Progenitor cell of endocrine pancreas (in vitro differentiated cells): Measurements from ENCODE around the gene DAND5. TPM values are rescaled to one million over a fixed set of nuclear protein-coding genes. Genes with fewer than 3 reads are reported as not detected.

Source experiments
- DNase-seq: peaks from one replicate; pipeline ENCODE4 v3.0.0; 2021; ENCODE audit warnings: low spot score; ENCODE audit not compliant: unreplicated experiment
- H3K27ac Mint-ChIP-seq: 2 replicates; pipeline ENCODE4 v1.8.0; 2021; ENCODE audit warnings: mild to moderate bottlenecking, moderate library complexity, mixed read lengths
- H3K27me3 Mint-ChIP-seq: 2 replicates; pipeline ENCODE4 v1.8.0; 2021; ENCODE audit warnings: mixed read lengths
- H3K36me3 Mint-ChIP-seq: 2 replicates; pipeline ENCODE4 v1.8.0; 2022; ENCODE audit warnings: mixed read lengths; ENCODE audit not compliant: insufficient read depth
- H3K4me1 Mint-ChIP-seq: 2 replicates; pipeline ENCODE4 v1.8.0; 2021; ENCODE audit warnings: low read depth, mixed read lengths
- H3K4me3 Mint-ChIP-seq: 2 replicates; pipeline ENCODE4 v1.8.0; 2021; ENCODE audit warnings: low read depth, mild to moderate bottlenecking, moderate library complexity, mixed read lengths
- H3K9me3 Mint-ChIP-seq: 2 replicates; pipeline ENCODE4 v1.8.0; 2021; ENCODE audit warnings: low read depth, mixed read lengths
- microRNA-seq: library from miRNA; unstranded; fragments of <30 nt; microRNA quantifications from one replicate; pipeline ENCODE4 v1.1.0, GENCODE V29; 2020; ENCODE audit warnings: borderline number of aligned reads; ENCODE audit not compliant: unreplicated experiment
- total RNA-seq: library from RNA; stranded (reverse); gene quantifications from 2 replicates; pipeline ENCODE4 v1.2.1, GENCODE V29; 2021
- TF ChIP-seq, protein P1 (sequence below): fragments of 200-600 bp; sonication (generic); IDR thresholded peaks from one replicate; pipeline ENCODE4 v1.5.0; 2021; ENCODE audit warnings: antibody characterized with exemption, mild to moderate bottlenecking; ENCODE audit not compliant: unreplicated experiment

DAND5 gene
- total RNA-seq, 1 donor from 2014 or later, result not detected

DNA sequence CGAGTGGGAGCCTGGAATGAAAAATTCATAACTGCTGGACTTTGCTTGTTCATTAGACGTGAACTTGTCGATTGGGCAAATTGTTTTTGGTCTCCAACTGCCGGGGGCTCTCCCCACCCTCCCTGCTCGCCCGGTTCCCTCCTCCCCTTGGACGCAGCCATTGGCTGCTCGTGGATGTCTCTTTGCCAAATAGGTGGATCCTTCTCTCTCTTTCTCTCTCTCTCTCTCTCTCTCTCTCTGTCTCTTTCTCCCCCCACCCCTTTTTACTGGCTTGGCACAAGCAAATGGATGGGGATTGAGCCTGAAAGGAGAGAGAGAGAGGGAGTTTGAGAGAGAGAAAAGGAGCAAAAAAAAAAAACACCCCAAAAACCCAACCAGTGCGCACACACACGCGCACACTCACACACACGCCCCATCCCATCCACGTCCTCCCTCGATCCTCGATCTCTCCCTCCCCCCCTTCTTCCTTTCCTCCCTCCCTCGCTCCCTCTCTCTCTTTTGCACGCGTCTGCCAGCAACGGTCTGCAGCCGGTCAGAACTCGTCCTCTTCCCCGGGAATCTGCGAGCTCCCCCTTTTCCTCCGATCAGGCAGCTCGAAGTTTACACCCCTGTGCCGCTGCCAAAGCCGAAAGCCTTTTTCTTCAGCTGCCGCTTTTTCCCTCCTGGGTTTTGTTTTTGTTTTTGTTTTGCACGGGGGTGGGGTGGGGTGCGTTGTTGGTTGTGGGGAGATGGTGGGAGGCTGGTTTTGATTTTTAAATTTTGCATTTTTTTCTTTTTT, 53.7 kb downstream of the DAND5 start:
- no peaks in the 10 kb centered on the region for H3K9me3 Mint-ChIP-seq
- H3K27me3 Mint-ChIP-seq, result peaks cover 99% of the 10 kb centered on the region
- H3K4me1 Mint-ChIP-seq, result peaks cover 22% of the 10 kb centered on the region
- H3K27ac Mint-ChIP-seq, result no peak overlapping the region
- DNase-seq, result no peak
- no peak overlapping the region for H3K4me3 Mint-ChIP-seq
- H3K36me3 Mint-ChIP-seq, result no peaks in the 10 kb centered on the region
- TF ChIP-seq, protein P1, sequence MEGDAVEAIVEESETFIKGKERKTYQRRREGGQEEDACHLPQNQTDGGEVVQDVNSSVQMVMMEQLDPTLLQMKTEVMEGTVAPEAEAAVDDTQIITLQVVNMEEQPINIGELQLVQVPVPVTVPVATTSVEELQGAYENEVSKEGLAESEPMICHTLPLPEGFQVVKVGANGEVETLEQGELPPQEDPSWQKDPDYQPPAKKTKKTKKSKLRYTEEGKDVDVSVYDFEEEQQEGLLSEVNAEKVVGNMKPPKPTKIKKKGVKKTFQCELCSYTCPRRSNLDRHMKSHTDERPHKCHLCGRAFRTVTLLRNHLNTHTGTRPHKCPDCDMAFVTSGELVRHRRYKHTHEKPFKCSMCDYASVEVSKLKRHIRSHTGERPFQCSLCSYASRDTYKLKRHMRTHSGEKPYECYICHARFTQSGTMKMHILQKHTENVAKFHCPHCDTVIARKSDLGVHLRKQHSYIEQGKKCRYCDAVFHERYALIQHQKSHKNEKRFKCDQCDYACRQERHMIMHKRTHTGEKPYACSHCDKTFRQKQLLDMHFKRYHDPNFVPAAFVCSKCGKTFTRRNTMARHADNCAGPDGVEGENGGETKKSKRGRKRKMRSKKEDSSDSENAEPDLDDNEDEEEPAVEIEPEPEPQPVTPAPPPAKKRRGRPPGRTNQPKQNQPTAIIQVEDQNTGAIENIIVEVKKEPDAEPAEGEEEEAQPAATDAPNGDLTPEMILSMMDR, result no peak

DNA sequence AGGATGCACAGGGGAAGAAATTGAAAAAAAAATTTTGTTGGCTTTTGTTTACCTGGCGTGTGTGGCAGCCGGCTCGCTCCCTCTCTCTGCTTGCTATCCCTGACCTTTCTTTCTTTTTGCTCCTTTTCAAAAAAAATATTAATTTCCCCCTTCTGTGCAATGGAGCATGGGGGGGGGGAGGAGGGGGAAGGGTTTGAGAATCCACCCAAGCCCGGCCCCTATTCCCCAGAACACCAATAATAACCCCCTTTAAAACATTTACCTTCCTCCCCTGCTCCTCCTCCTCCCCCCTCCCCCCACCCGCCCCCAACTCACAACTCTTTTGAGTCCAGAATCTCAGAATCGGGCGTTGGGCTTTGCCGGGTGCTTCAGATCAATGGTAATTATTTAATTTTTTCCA, 54.3 kb downstream of the DAND5 start:
- Mint-ChIP-seq H3K9me3 (no peaks in the 10 kb centered on the region), H3K36me3 (no peaks in the 10 kb centered on the region), H3K27ac (no peak overlapping the region), H3K4me3 (no peak overlapping the region), H3K27me3 (peaks cover 99% of the 10 kb centered on the region), H3K4me1 (peaks cover 22% of the 10 kb centered on the region)
- TF ChIP-seq, protein P1, result no peak
- no peak for DNase-seq

Small RNA genes within 50 kb of the gene (microRNA-seq; reads per million reads assigned to microRNA genes)
- gene MIR5695 (not detected), gene MIR6515 (3.0 reads per million)

Other genes starting within 250 kb of the DAND5 start
- gene TNPO2, start 245.6 kb upstream of the DAND5 start, total RNA-seq, result 109 and 113 TPM in 2 replicates
- 171 and 180 TPM in 2 replicates for gene TRIR, start 234.9 kb upstream of the DAND5 start, total RNA-seq
- gene GET3, start 232.1 kb upstream of the DAND5 start, total RNA-seq, result 59.8 and 66.0 TPM in 2 replicates
- gene BEST2, start 217.8 kb upstream of the DAND5 start, total RNA-seq, result not detected in 2 replicates
- gene HOOK2, start 194.0 kb upstream of the DAND5 start, total RNA-seq, result 115 TPM in 2 replicates
- 5.7 and 6.0 TPM in 2 replicates for gene JUNB, start 178.1 kb upstream of the DAND5 start, total RNA-seq
- 524 and 554 TPM in 2 replicates for gene PRDX2, start 167.8 kb upstream of the DAND5 start, total RNA-seq
- gene THSD8, start 167.5 kb upstream of the DAND5 start, total RNA-seq, result 16.5 and 22.7 TPM in 2 replicates
- gene RNASEH2A, start 163.0 kb upstream of the DAND5 start, total RNA-seq, result 32.8 and 37.4 TPM in 2 replicates
- not detected in 2 replicates for gene RTBDN, start 135.0 kb upstream of the DAND5 start, total RNA-seq
- 5.3 and 5.9 TPM in 2 replicates for gene MAST1, start 131.1 kb upstream of the DAND5 start, total RNA-seq
- 26.0 and 31.7 TPM in 2 replicates for gene DNASE2, start 88.1 kb upstream of the DAND5 start, total RNA-seq
- gene KLF1, start 82.4 kb upstream of the DAND5 start, total RNA-seq, result not detected in 2 replicates
- gene GCDH, start 78.4 kb upstream of the DAND5 start, total RNA-seq, result 59.3 and 60.6 TPM in 2 replicates
- gene SYCE2, start 50.3 kb upstream of the DAND5 start, total RNA-seq, result 1.2 and 1.8 TPM in 2 replicates
- 61.2 and 63.3 TPM in 2 replicates for gene FARSA, start 35.9 kb upstream of the DAND5 start, total RNA-seq
- gene CALR, start 31.0 kb upstream of the DAND5 start, total RNA-seq, result 707 and 730 TPM in 2 replicates
- gene RAD23A, start 23.7 kb upstream of the DAND5 start, total RNA-seq, result 70.4 and 78.8 TPM in 2 replicates
- 16.8 and 20.8 TPM in 2 replicates for gene GADD45GIP1, start 12.4 kb upstream of the DAND5 start, total RNA-seq
- gene NFIX, start 25.9 kb downstream of the DAND5 start, total RNA-seq, result 0.46 and 0.51 TPM in 2 replicates
- 0.47 and 0.50 TPM in 2 replicates for gene LYL1, start 133.3 kb downstream of the DAND5 start, total RNA-seq
- 51.5 and 52.4 TPM in 2 replicates for gene TRMT1, start 147.2 kb downstream of the DAND5 start, total RNA-seq
- gene NACC1, start 148.7 kb downstream of the DAND5 start, total RNA-seq, result 92.3 and 103 TPM in 2 replicates
- gene STX10, start 180.8 kb downstream of the DAND5 start, total RNA-seq, result 49.2 and 55.9 TPM in 2 replicates
- 88.4 and 93.4 TPM in 2 replicates for gene IER2, start 180.8 kb downstream of the DAND5 start, total RNA-seq